Measurements from ENCODE around the gene MED12L.

MED12L gene

GRCh38 chr3:151305060-151305774 is 219.8 kb downstream of the MED12L start:
- no peaks in the 10 kb centered on the region for H3K36me3 Mint-ChIP-seq (ENCODE audit: low read depth)
- no peaks in the 10 kb centered on the region for H3K9me3 Mint-ChIP-seq
- H3K4me1 Mint-ChIP-seq = no peaks in the 10 kb centered on the region
- peak overlapping the region in 1 of 3 experiments; percentile 62 for H3K27ac Mint-ChIP-seq
- no peak for TF ChIP-seq CTCF (IDR thresholded peaks at IDR 0.05; ENCODE audit: unreplicated experiment in 3 of 3)
- no peak overlapping the region for H3K4me3 Mint-ChIP-seq
- no peaks in the 10 kb centered on the region for H3K27me3 Mint-ChIP-seq (ENCODE audit: low read depth)

GRCh38 chr3:151305775-151306151 is 220.3 kb downstream of the MED12L start:
- Mint-ChIP-seq H3K27me3 (ENCODE audit: low read depth) (no peaks in the 10 kb centered on the region), H3K9me3 (no peaks in the 10 kb centered on the region), H3K27ac (no peak overlapping the region), H3K4me3 (no peak overlapping the region), H3K4me1 (no peaks in the 10 kb centered on the region), H3K36me3 (ENCODE audit: low read depth) (no peaks in the 10 kb centered on the region)
- no peak for TF ChIP-seq CTCF (IDR thresholded peaks at IDR 0.05; ENCODE audit: unreplicated experiment in 3 of 3)

- TF ChIP-seq CTCF (IDR thresholded peaks at IDR 0.05; ENCODE audit: unreplicated experiment in 3 of 3) = no peak
- Mint-ChIP-seq H3K9me3 (no peaks in the 10 kb centered on the region), H3K4me1 (no peaks in the 10 kb centered on the region), H3K27ac (no peak overlapping the region), H3K36me3 (ENCODE audit: low read depth) (no peaks in the 10 kb centered on the region), H3K4me3 (no peak overlapping the region), H3K27me3 (ENCODE audit: low read depth) (no peaks in the 10 kb centered on the region)
Measured at GRCh38 chr3:151306168-151306810, 220.8 kb downstream of the MED12L start.

GRCh38 chr3:151307131-151307530 is 221.7 kb downstream of the MED12L start:
- no peaks in the 10 kb centered on the region for H3K9me3 Mint-ChIP-seq
- no peaks in the 10 kb centered on the region for H3K36me3 Mint-ChIP-seq (ENCODE audit: low read depth)
- no peak for TF ChIP-seq CTCF (IDR thresholded peaks at IDR 0.05; ENCODE audit: unreplicated experiment in 3 of 3)
- H3K27ac Mint-ChIP-seq = peak overlapping the region in 1 of 3 experiments; percentile 14
- no peak overlapping the region for H3K4me3 Mint-ChIP-seq
- no peaks in the 10 kb centered on the region for H3K4me1 Mint-ChIP-seq
- H3K27me3 Mint-ChIP-seq (ENCODE audit: low read depth) = no peaks in the 10 kb centered on the region

GRCh38 chr3:151307583-151308488 is 222.4 kb downstream of the MED12L start:
- no peak for TF ChIP-seq CTCF (IDR thresholded peaks at IDR 0.05; ENCODE audit: unreplicated experiment in 3 of 3)
- no peaks in the 10 kb centered on the region for H3K9me3 Mint-ChIP-seq
- no peaks in the 10 kb centered on the region for H3K4me1 Mint-ChIP-seq
- H3K27me3 Mint-ChIP-seq (ENCODE audit: low read depth) = no peaks in the 10 kb centered on the region
- H3K27ac Mint-ChIP-seq = peak overlapping the region in 1 of 3 experiments; percentile 14
- no peaks in the 10 kb centered on the region for H3K36me3 Mint-ChIP-seq (ENCODE audit: low read depth)
- H3K4me3 Mint-ChIP-seq = no peak overlapping the region

All from nephron (organoid).